ENCODE measurements around the gene POLR1A.

DNA sequence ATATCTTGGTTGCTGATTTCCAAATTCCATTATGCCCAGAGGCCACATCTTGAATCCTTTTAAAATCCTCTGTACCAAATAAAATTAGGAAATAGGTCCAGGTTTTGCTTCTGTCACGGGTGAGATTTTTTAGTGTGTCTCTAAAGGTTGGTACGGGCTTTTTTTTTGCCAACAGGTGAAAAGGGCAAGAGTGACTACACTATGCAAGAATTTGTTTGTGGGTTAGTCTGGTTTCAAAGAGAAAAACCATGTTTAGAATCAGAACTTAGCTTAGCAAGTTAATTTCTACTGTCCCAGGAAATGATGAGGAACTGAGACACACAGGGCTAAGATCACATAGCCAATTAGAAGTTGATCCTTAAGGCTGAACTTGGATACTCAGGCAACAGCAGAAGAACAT is 41.7 kb downstream of the POLR1A start:
- TF ChIP-seq, protein P1, sequence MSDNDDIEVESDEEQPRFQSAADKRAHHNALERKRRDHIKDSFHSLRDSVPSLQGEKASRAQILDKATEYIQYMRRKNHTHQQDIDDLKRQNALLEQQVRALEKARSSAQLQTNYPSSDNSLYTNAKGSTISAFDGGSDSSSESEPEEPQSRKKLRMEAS (IDR thresholded peaks at IDR 0.05) = no peak
- TF ChIP-seq KDM1A (IDR thresholded peaks at IDR 0.05; ENCODE audit: low read depth) (no peak), HDAC2 (IDR thresholded peaks at IDR 0.05) (no peak), CTCF (IDR thresholded peaks at IDR 0.05) (no peak), NFE2L2 (conservative IDR thresholded peaks at IDR 0.05; ENCODE audit: low read length) (no peak), BHLHE40 (IDR thresholded peaks at IDR 0.05; ENCODE audit: low read depth, low read length) (no peak)

All from A549 (cell line).